Activated CD8-positive, alpha-beta T cell treated with anti-CD3 and anti-CD28 coated beads for 36 hours (primary cell): Measurements from ENCODE around the gene OR4D10. TPM values are rescaled to one million over a fixed set of nuclear protein-coding genes. Genes with fewer than 3 reads are reported as not detected.

Source experiments
- ATAC-seq: fragments of 200-7000 bp; cut with Tn5 transposase; one replicate; pipeline ENCODE4 v1.10.0; 2021; ENCODE audit warnings: mild to moderate bottlenecking, moderate library complexity
- CTCF ChIA-PET: fragments of 350-600 bp; sonication (Branson Sonifier 250); formaldehyde crosslinking; loops from one replicate; lab custom pipeline; 2021; ENCODE audit warnings: antibody characterized with exemption; lab: Charles Lee
- POLR2A ChIA-PET: fragments of 350-600 bp; sonication (Branson Sonifier 250); formaldehyde crosslinking; loops from one replicate; lab custom pipeline; 2021; ENCODE audit warnings: antibody characterized with exemption; lab: Charles Lee
- DNase-seq: peaks from one replicate; pipeline ENCODE4 v3.0.0-alpha.2; 2020
- H3K27ac Mint-ChIP-seq: one replicate; pipeline ENCODE4 v1.8.0; 2021; ENCODE audit warnings: mild to moderate bottlenecking, mixed read lengths
- H3K27me3 Mint-ChIP-seq: one replicate; pipeline ENCODE4 v1.8.0; 2021; ENCODE audit warnings: mixed read lengths
- H3K36me3 Mint-ChIP-seq: one replicate; pipeline ENCODE4 v1.8.0; 2021; ENCODE audit warnings: low read depth, mixed read lengths
- H3K4me1 Mint-ChIP-seq: one replicate; pipeline ENCODE4 v1.8.0; 2021; ENCODE audit warnings: low read depth, mixed read lengths
- H3K4me3 Mint-ChIP-seq: one replicate; pipeline ENCODE4 v1.8.0; 2021; ENCODE audit warnings: mild to moderate bottlenecking, moderate library complexity, mixed read lengths
- H3K9me3 Mint-ChIP-seq: one replicate; pipeline ENCODE4 v1.8.0; 2021; ENCODE audit warnings: mixed read lengths
- CTCF ChIP-seq: fragments of 200-600 bp; IDR thresholded peaks from one replicate; pipeline ENCODE4 v1.8.0; 2022; ENCODE audit warnings: antibody characterized with exemption, mild to moderate bottlenecking
- intact Hi-C: fragments of 100-400 bp; cut with micrococcal nuclease; formaldehyde crosslinking; loops from one replicate; pipeline ENCODE4 v1.10.0; 2022
- total RNA-seq, 2 experiments: library from RNA; stranded (reverse); gene quantifications; one replicate each; pipeline ENCODE4 v1.2.3, GENCODE V29; 2021

OR4D10 gene
- total RNA-seq, 2 experiments from 2014 or later = not detected

GRCh38 chr11:59520741-59521140 lies 47.6 kb downstream of the OR4D10 start:
- Mint-ChIP-seq H3K36me3 (no peaks in the 10 kb centered on the region), H3K9me3 (no peaks in the 10 kb centered on the region), H3K27ac (no peak overlapping the region), H3K4me3 (no peak overlapping the region), H3K27me3 (no peaks in the 10 kb centered on the region), H3K4me1 (no peaks in the 10 kb centered on the region)
- TF ChIP-seq CTCF = no peak
- no peak for ATAC-seq
- DNase-seq = no peak
- POLR2A ChIA-PET = no interaction called here
- CTCF ChIA-PET = no interaction called here
- intact Hi-C loops = no loop called here

GRCh38 chr11:59523541-59523940 lies 50.4 kb downstream of the OR4D10 start:
- Mint-ChIP-seq H3K36me3 (no peaks in the 10 kb centered on the region), H3K9me3 (no peaks in the 10 kb centered on the region), H3K4me3 (no peak overlapping the region), H3K27ac (no peak overlapping the region), H3K4me1 (no peaks in the 10 kb centered on the region), H3K27me3 (no peaks in the 10 kb centered on the region)
- POLR2A ChIA-PET = no interaction called here
- no peak for TF ChIP-seq CTCF
- intact Hi-C loops = no loop called here
- CTCF ChIA-PET = no interaction called here
- ATAC-seq = no peak
- DNase-seq = no peak

GRCh38 chr11:59528711-59529110 lies 55.6 kb downstream of the OR4D10 start:
- intact Hi-C loops = no loop called here
- ChIA-PET CTCF (interaction anchor here (2.4 kb wide), 1 partner anchor 8 kb away, joined by 11 read pairs; no protein-coding TSS in a partner anchor), POLR2A (no interaction called here)
- no peak overlapping the region for H3K27ac Mint-ChIP-seq
- no peaks in the 10 kb centered on the region for H3K4me1 Mint-ChIP-seq
- H3K9me3 Mint-ChIP-seq = no peaks in the 10 kb centered on the region
- no peak overlapping the region for H3K4me3 Mint-ChIP-seq
- peaks cover 2% of the 10 kb centered on the region for H3K27me3 Mint-ChIP-seq
- TF ChIP-seq CTCF = no peak
- DNase-seq (no peak), ATAC-seq (no peak)
- H3K36me3 Mint-ChIP-seq = no peaks in the 10 kb centered on the region

Other genes with a start within 250 kb of the OR4D10 start
- gene OR5AN1, start 114.4 kb upstream of the OR4D10 start, total RNA-seq = not detected
- not detected for gene OR5A2, start 46.9 kb upstream of the OR4D10 start, total RNA-seq
- not detected for gene OR5A1, start 36.8 kb upstream of the OR4D10 start, total RNA-seq
- gene OR4D6, start 16.4 kb upstream of the OR4D10 start, total RNA-seq = not detected
- gene OR4D11, start 30.3 kb downstream of the OR4D10 start, total RNA-seq = not detected
- not detected for gene OR4D9, start 38.2 kb downstream of the OR4D10 start, total RNA-seq
- 10 to 100 TPM; 38.1 to 41.0 TPM for gene OSBP, start 142.5 kb downstream of the OR4D10 start, total RNA-seq
- gene PATL1, start 195.7 kb downstream of the OR4D10 start, total RNA-seq = 10 to 100 TPM; 59.5 to 60.6 TPM
- not detected for gene OR10V1, start 240.5 kb downstream of the OR4D10 start, total RNA-seq